NB4 (cell line): ENCODE measurements around the gene SEMA6A.

Experiments
- MYC ChIP-seq: IDR thresholded peaks from 2 replicates; pipeline ENCODE4 v1.6.1; 2011; ENCODE audit warnings: low read depth, low read length
- POLR2A ChIP-seq: IDR thresholded peaks from 2 replicates; pipeline ENCODE4 v1.6.1; 2011; ENCODE audit warnings: mild to moderate bottlenecking; ENCODE audit not compliant: insufficient read length; ENCODE audit errors: extremely low read depth
- TF ChIP-seq, protein P1 (sequence below): IDR thresholded peaks from one replicate; pipeline ENCODE4 v1.5.1; 2012; ENCODE audit warnings: low read depth, low read length
- TF ChIP-seq, protein P2 (sequence below): IDR thresholded peaks from 2 replicates; pipeline ENCODE4 v1.6.1; 2011; ENCODE audit warnings: low read depth, low read length

DNA sequence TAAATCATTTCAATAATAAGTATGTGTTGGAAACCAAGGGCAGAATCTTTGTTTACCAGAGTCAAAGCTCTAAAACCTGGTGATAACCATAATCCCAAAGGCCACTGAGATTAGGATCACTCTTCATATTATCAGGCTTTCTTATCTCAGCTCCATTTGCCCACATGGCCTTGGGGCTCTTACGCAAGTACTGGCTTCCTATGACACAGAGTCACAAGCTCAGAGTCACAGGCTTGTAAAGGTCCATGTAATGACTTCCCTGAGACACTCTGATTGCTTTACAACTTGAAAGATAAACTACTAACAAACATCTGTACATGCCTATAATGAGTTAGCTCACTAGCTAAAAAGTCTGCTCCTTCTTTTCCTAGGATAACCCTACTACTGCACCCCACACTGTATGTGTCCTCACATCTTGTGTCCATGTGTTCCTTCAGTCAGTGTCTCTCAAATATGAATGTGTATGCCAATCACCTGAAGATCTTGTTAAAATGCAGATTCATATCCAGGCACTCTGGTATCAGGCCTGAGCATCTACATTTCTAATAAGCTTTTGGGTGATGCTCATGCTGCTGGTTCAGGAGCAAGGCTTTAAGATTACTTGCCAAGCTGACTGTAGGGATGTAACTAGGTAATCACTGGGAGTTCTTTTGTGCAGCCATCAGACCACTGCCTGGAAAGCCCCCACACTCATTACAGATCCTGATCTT is 28.4 kb downstream of the SEMA6A start:
- TF ChIP-seq, protein P1, sequence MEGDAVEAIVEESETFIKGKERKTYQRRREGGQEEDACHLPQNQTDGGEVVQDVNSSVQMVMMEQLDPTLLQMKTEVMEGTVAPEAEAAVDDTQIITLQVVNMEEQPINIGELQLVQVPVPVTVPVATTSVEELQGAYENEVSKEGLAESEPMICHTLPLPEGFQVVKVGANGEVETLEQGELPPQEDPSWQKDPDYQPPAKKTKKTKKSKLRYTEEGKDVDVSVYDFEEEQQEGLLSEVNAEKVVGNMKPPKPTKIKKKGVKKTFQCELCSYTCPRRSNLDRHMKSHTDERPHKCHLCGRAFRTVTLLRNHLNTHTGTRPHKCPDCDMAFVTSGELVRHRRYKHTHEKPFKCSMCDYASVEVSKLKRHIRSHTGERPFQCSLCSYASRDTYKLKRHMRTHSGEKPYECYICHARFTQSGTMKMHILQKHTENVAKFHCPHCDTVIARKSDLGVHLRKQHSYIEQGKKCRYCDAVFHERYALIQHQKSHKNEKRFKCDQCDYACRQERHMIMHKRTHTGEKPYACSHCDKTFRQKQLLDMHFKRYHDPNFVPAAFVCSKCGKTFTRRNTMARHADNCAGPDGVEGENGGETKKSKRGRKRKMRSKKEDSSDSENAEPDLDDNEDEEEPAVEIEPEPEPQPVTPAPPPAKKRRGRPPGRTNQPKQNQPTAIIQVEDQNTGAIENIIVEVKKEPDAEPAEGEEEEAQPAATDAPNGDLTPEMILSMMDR = no peak
- TF ChIP-seq POLR2A (no peak), MYC (peak; percentile 41; the same call in 1 of the 2 replicates)
- TF ChIP-seq, protein P2, sequence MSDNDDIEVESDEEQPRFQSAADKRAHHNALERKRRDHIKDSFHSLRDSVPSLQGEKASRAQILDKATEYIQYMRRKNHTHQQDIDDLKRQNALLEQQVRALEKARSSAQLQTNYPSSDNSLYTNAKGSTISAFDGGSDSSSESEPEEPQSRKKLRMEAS = peak; percentile 69
